Ishikawa (cell line): ENCODE results near the gene PCDHA7.

Experiments
- CEBPB ChIP-seq: IDR thresholded peaks from 2 replicates; pipeline ENCODE4 v1.6.1; 2012
- EGR1 ChIP-seq: IDR thresholded peaks from 2 replicates; pipeline ENCODE4 v1.6.1; 2012
- EP300 ChIP-seq: IDR thresholded peaks from 2 replicates; pipeline ENCODE4 v1.6.1; 2012; ENCODE audit warnings: borderline replicate concordance
- FOXM1 ChIP-seq: IDR thresholded peaks from 2 replicates; pipeline ENCODE4 v1.6.1; 2012; ENCODE audit warnings: low read depth, borderline replicate concordance
- MAX ChIP-seq: IDR thresholded peaks from 2 replicates; pipeline ENCODE4 v1.6.1; 2012
- RAD21 ChIP-seq: IDR thresholded peaks from 2 replicates; pipeline ENCODE4 v1.6.1; 2012; ENCODE audit warnings: low read depth
- REST ChIP-seq: IDR thresholded peaks from 2 replicates; pipeline ENCODE4 v1.6.1; 2012; ENCODE audit warnings: low read depth, mild to moderate bottlenecking
- TAF1 ChIP-seq: IDR thresholded peaks from 2 replicates; pipeline ENCODE4 v1.6.1; 2012; ENCODE audit warnings: low read depth, mild to moderate bottlenecking
- TCF12 ChIP-seq: IDR thresholded peaks from 2 replicates; pipeline ENCODE4 v1.6.1; 2012; ENCODE audit warnings: low read depth
- TEAD4 ChIP-seq: IDR thresholded peaks from 2 replicates; pipeline ENCODE4 v1.6.1; 2012
- USF1 ChIP-seq: IDR thresholded peaks from 2 replicates; pipeline ENCODE4 v1.6.1; 2012
- YY1 ChIP-seq: IDR thresholded peaks from 2 replicates; pipeline ENCODE4 v1.6.1; 2012; ENCODE audit warnings: low read depth

- no peak for TF ChIP-seq EP300
- TF ChIP-seq TAF1: no peak
- no peak for TF ChIP-seq FOXM1
- TF ChIP-seq EGR1: no peak
- no peak for TF ChIP-seq TEAD4
- TF ChIP-seq USF1: no peak
- no peak for TF ChIP-seq RAD21
- TF ChIP-seq MAX: no peak
- no peak for TF ChIP-seq YY1
- TF ChIP-seq TCF12: no peak
- TF ChIP-seq CEBPB: no peak
- TF ChIP-seq REST: no peak
Measured at GRCh38 chr5:140828362-140828737, 5.7 kb upstream of the PCDHA7 start.
